ENCODE measurements around the gene RSPH6A.

RSPH6A gene

GRCh38 chr19:45791744-45792469 is 23.2 kb downstream of the RSPH6A start:
- H3K4me1 ChIP-seq: peaks cover 32 to 47% (median 38%) of the 10 kb centered on the region in 10 experiments
- H3K4me3 ChIP-seq: peak overlapping the region; percentile 73 to 86 (median 79)
- H3K9ac ChIP-seq: peak overlapping the region; percentile 81 to 89 (median 86)
- H4K20me1 ChIP-seq: peaks cover 52 to 77% (median 53%) of the 10 kb centered on the region in 11 experiments
- H3K4me2 ChIP-seq: peak overlapping the region; percentile 93 to 100 (median 97)
- peaks cover 24 to 68% (median 37%) of the 10 kb centered on the region in 11 experiments for H3K27me3 ChIP-seq
- no peaks in the 10 kb centered on the region for H3K9me3 ChIP-seq (replicated peaks in 1 of 11)
- TF ChIP-seq Cebpa-rat (IDR thresholded peaks at IDR 0.05): no peak
- peaks cover 25 to 39% (median 32%) of the 10 kb centered on the region in 11 experiments for H3K36me3 ChIP-seq
- H3K27ac ChIP-seq: peak overlapping the region; percentile 67 to 91 (median 86); a peak in 21 of 22 replicates

- Histone ChIP-seq H3K9ac (peak overlapping the region in 2 of 11 experiments; percentile 85 to 88; a peak in 2 of 22 replicates), H3K4me2 (peak overlapping the region; percentile 93 to 100 (median 97)), H3K4me3 (peak overlapping the region in 9 of 10 experiments; percentile 76 to 86 (median 80); a peak in 17 of 20 replicates)
Measured at GRCh38 chr19:45790942-45791341, 24.2 kb downstream of the RSPH6A start.

GRCh38 chr19:45789035-45789786 is 25.9 kb downstream of the RSPH6A start:
- no peak overlapping the region for H3K4me3 ChIP-seq
- no peak overlapping the region for H3K27ac ChIP-seq
- H3K9ac ChIP-seq: no peak overlapping the region
- H4K20me1 ChIP-seq: peaks cover 78 to 86% (median 80%) of the 10 kb centered on the region in 11 experiments
- peaks cover 32 to 44% (median 37%) of the 10 kb centered on the region in 10 experiments for H3K4me1 ChIP-seq
- H3K27me3 ChIP-seq: peaks cover 31 to 69% (median 61%) of the 10 kb centered on the region in 11 experiments
- H3K36me3 ChIP-seq: peaks cover 43 to 63% (median 53%) of the 10 kb centered on the region in 11 experiments
- 0 out of 22 replicates have a peak overlapping the region, but pooled peaks of 1 of the 11 experiments have one; percentile 94 for H3K4me2 ChIP-seq
- TF ChIP-seq Cebpa-rat (IDR thresholded peaks at IDR 0.05): no peak
- no peaks in the 10 kb centered on the region for H3K9me3 ChIP-seq (replicated peaks in 1 of 11)

More at GRCh38 chr19:45790942-45791341, 24.2 kb downstream of the RSPH6A start:
- peak in 10 of 11 experiments; percentile 23 to 86 (median 76); a peak in 16 of 22 replicates for TF ChIP-seq Cebpa-rat (IDR thresholded peaks at IDR 0.05)
- Histone ChIP-seq H3K36me3 (peaks cover 35 to 48% (median 42%) of the 10 kb centered on the region in 11 experiments), H3K27me3 (peaks cover 27 to 68% (median 47%) of the 10 kb centered on the region in 11 experiments), H4K20me1 (peaks cover 61 to 85% (median 63%) of the 10 kb centered on the region in 11 experiments), H3K4me1 (peaks cover 32 to 47% (median 38%) of the 10 kb centered on the region in 10 experiments), H3K27ac (peak overlapping the region in 2 of 11 experiments; percentile 38 to 87; a peak in 3 of 22 replicates), H3K9me3 (replicated peaks in 1 of 11) (no peaks in the 10 kb centered on the region)

GRCh38 chr19:45786533-45786894 is 28.6 kb downstream of the RSPH6A start:
- Histone ChIP-seq H3K27me3 (peaks cover 31 to 91% (median 64%) of the 10 kb centered on the region in 11 experiments), H3K36me3 (peaks cover 43 to 72% (median 54%) of the 10 kb centered on the region in 11 experiments), H3K9ac (no peak overlapping the region), H3K4me2 (no peak overlapping the region), H3K4me1 (peaks cover 13 to 32% (median 20%) of the 10 kb centered on the region in 10 experiments), H3K27ac (no peak overlapping the region), H3K4me3 (no peak overlapping the region), H4K20me1 (peaks cover 87 to 100% (median 95%) of the 10 kb centered on the region in 11 experiments), H3K9me3 (replicated peaks in 1 of 11) (no peaks in the 10 kb centered on the region)
- no peak for TF ChIP-seq Cebpa-rat (IDR thresholded peaks at IDR 0.05)

GRCh38 chr19:45785781-45786532 is 29.2 kb downstream of the RSPH6A start:
- no peaks in the 10 kb centered on the region for H3K9me3 ChIP-seq (replicated peaks in 1 of 11)
- peaks cover 31 to 96% (median 63%) of the 10 kb centered on the region in 11 experiments for H3K27me3 ChIP-seq
- no peak for TF ChIP-seq Cebpa-rat (IDR thresholded peaks at IDR 0.05)
- H3K4me3 ChIP-seq: no peak overlapping the region
- H3K4me1 ChIP-seq: peaks cover 10 to 32% (median 20%) of the 10 kb centered on the region in 10 experiments
- no peak overlapping the region for H3K27ac ChIP-seq
- peaks cover 87 to 100% (median 95%) of the 10 kb centered on the region in 11 experiments for H4K20me1 ChIP-seq
- H3K4me2 ChIP-seq: no peak overlapping the region
- H3K9ac ChIP-seq: no peak overlapping the region
- peaks cover 43 to 72% (median 54%) of the 10 kb centered on the region in 11 experiments for H3K36me3 ChIP-seq

GRCh38 chr19:45785097-45785496 is 30.0 kb downstream of the RSPH6A start:
- Histone ChIP-seq H3K4me1 (peaks cover 7 to 28% (median 17%) of the 10 kb centered on the region in 10 experiments; a peak in 18 of 20 replicates), H3K9me3 (replicated peaks in 1 of 11) (no peaks in the 10 kb centered on the region), H3K4me3 (no peak overlapping the region), H3K4me2 (no peak overlapping the region), H4K20me1 (peaks cover 87 to 100% (median 95%) of the 10 kb centered on the region in 11 experiments), H3K36me3 (peaks cover 42 to 66% (median 49%) of the 10 kb centered on the region in 11 experiments), H3K27me3 (peaks cover 32 to 98% (median 63%) of the 10 kb centered on the region in 11 experiments), H3K27ac (no peak overlapping the region), H3K9ac (no peak overlapping the region)
- no peak for TF ChIP-seq Cebpa-rat (IDR thresholded peaks at IDR 0.05)

GRCh38 chr19:45784096-45784495 is 31.0 kb downstream of the RSPH6A start:
- Histone ChIP-seq H3K27me3 (peaks cover 30 to 98% (median 57%) of the 10 kb centered on the region in 11 experiments), H3K36me3 (peaks cover 32 to 56% (median 39%) of the 10 kb centered on the region in 11 experiments), H3K4me1 (peaks cover 10 to 32% (median 21%) of the 10 kb centered on the region in 10 experiments), H3K9me3 (replicated peaks in 1 of 11) (no peaks in the 10 kb centered on the region), H3K9ac (no peak overlapping the region), H3K4me3 (no peak overlapping the region), H3K4me2 (no peak overlapping the region), H3K27ac (no peak overlapping the region), H4K20me1 (peaks cover 85 to 100% (median 93%) of the 10 kb centered on the region in 11 experiments)
- no peak for TF ChIP-seq Cebpa-rat (IDR thresholded peaks at IDR 0.05)

All from BLaER1 treated with 17β-estradiol and CSF1 and Interleukin-3, amounts not matched to agents 10 nM and 100 nM (cell line).